Prostate gland (tissue), 2 donors: Measurements from ENCODE around the gene KLHDC4.

ENCODE experiments used
- CTCF ChIP-seq, 4 experiments: fragments of 200-600 bp in 2 of 4; fragments of 450-650 bp in 2 of 4; sonication (generic) in 2 of 4; IDR thresholded peaks; 1 replicate in 3 of 4; 2 replicates in 1 of 4; pipeline ENCODE4 v1.5.1; 2016 to 2019; ENCODE audit warnings: antibody characterized with exemption in 4 of 4, mild to moderate bottlenecking in 2 of 4, moderate library complexity in 2 of 4
- POLR2AphosphoS5 ChIP-seq: sonication (generic); formaldehyde crosslinking; IDR thresholded peaks from one replicate; pipeline ENCODE4 v1.6.1; 2017; ENCODE audit warnings: antibody characterized with exemption

DNA sequence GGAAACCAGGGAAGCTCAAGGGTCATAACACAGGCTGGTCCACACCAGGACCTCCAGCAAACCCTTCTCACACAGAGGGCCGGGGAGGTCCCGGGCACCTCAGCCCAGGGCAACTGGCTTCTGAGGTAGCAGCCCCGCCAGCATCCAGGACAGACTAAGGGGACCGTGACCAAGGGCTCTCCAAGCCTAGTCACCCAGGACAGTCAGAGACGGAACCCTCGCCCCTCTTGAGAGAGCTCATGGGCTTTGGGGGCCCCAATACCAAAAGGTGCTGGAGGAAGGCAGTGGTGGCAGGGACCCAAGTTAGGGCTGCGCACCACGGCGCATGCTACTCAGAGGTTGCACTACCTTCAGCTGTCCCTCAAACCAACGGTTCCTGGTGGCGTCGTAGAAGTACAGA is 54.9 kb downstream of the KLHDC4 start:
- TF ChIP-seq CTCF (IDR thresholded peaks at IDR 0.05) (no peak), POLR2AphosphoS5 (no peak)
